SIG-M5 (cell line): ENCODE measurements around the gene HEXB.
A peak's percentile ranks its signal among the peaks of the same experiment; 100 is the strongest.
"Not testable (repeated sequence)": the region's sequence is repeated elsewhere in the genome, so short reads cannot be mapped to it uniquely, and the experiment has no call there.

Experiments
- DNase-seq: peaks from one replicate; lab custom pipeline; 2025; lab: John Stamatoyannopoulos, UW

HEXB gene

GRCh38 chr5:74738406-74738805, 53.4 kb downstream of the HEXB start:
- no peak for DNase-seq

GRCh38 chr5:74748742-74749141, 63.7 kb downstream of the HEXB start:
- DNase-seq: not testable (repeated sequence)

GRCh38 chr5:74761241-74761640, 76.2 kb downstream of the HEXB start:
- no peak for DNase-seq

GRCh38 chr5:74762599-74762998, 77.6 kb downstream of the HEXB start:
- no peak for DNase-seq

GRCh38 chr5:74763504-74763903, 78.5 kb downstream of the HEXB start:
- no peak for DNase-seq

GRCh38 chr5:74765201-74765600, 80.2 kb downstream of the HEXB start:
- DNase-seq: no peak

- no peak for DNase-seq
These were observed 80.9 kb downstream of the HEXB start for GRCh38 chr5:74765929-74766328.

- peak; percentile 79 for DNase-seq
These were observed 81.4 kb downstream of the HEXB start for GRCh38 chr5:74766418-74766848.

GRCh38 chr5:74766849-74767578, 82.0 kb downstream of the HEXB start, which contains the start of the genes GFM2 and NSA2:
TSS of gene GFM2 (minus strand) at chr5:74767117. CDS start at chr5:74763742, 3,375 bp downstream.
TSS of gene NSA2 (plus strand) at chr5:74767249. CDS start at chr5:74767361, 112 bp downstream.
- DNase-seq: peak; percentile 70

GRCh38 chr5:74767579-74767913, 82.5 kb downstream of the HEXB start:
- no peak for DNase-seq
